K562 (cell line): ENCODE results near the gene OR5H15.

Experiments
- CTCF ChIP-seq, 3 experiments: IDR thresholded peaks in 2 of 3; conservative IDR thresholded peaks in 1 of 3; 2 replicates each; pipeline ENCODE4 v1.5.1; 2011 to 2012; ENCODE audit warnings: low read length in 3 of 3, mild to moderate bottlenecking in 3 of 3, control low read depth in 2 of 3, improper control_type of control experiment in 1 of 3, inconsistent platforms in 1 of 3, low read depth in 1 of 3, mixed read lengths in 1 of 3, moderate library complexity in 1 of 3; ENCODE audit not compliant: insufficient read depth in 2 of 3
- ELF1 ChIP-seq: fragments of 200-800 bp; sonication (Bioruptor generic); IDR thresholded peaks from 2 replicates; pipeline ENCODE4 v1.6.1; 2016; ENCODE audit warnings: missing genetic modification characterization, missing compliant biosample characterization
- EZH2 ChIP-seq: IDR thresholded peaks from 2 replicates; pipeline ENCODE4 v1.6.1; 2012; ENCODE audit warnings: low read depth, mild to moderate bottlenecking, inconsistent platforms, low read length, borderline replicate concordance
- FOXJ3 ChIP-seq: sonication (generic); formaldehyde crosslinking; IDR thresholded peaks from 2 replicates; pipeline ENCODE4 v1.4.0; 2020; ENCODE audit warnings: mild to moderate bottlenecking, missing genetic modification reagents
- GATA2 ChIP-seq: sonication (generic); formaldehyde crosslinking; IDR thresholded peaks from 2 replicates; pipeline ENCODE4 v1.4.0; 2020; ENCODE audit warnings: mild to moderate bottlenecking, missing genetic modification reagents
- HBP1 ChIP-seq: fragments of 450-650 bp; formaldehyde crosslinking; IDR thresholded peaks from 2 replicates; pipeline ENCODE4 v1.4.0; 2022; ENCODE audit warnings: missing genetic modification characterization
- KDM1A ChIP-seq, 2 experiments: fragments of 450-650 bp; IDR thresholded peaks; 2 replicates each; pipeline ENCODE4 v1.6.1; 2016; ENCODE audit warnings: mild to moderate bottlenecking in 2 of 2
- MXI1 ChIP-seq: IDR thresholded peaks from 2 replicates; pipeline ENCODE4 v1.6.1; 2011; ENCODE audit warnings: low read depth, mild to moderate bottlenecking, improper control_type of control experiment, low read length
- MYC ChIP-seq, 2 experiments: fragments of 250-450 bp in 1 of 2; sonication (Bioruptor Pico) in 1 of 2; IDR thresholded peaks; 2 replicates each; pipeline versions ENCODE4 v1.5.1 to v1.6.1; 2012 to 2021; ENCODE audit warnings: low read depth in 2 of 2, borderline replicate concordance in 1 of 2, improper control_type of control experiment in 1 of 2, low read length in 1 of 2, mild to moderate bottlenecking in 1 of 2, moderate library complexity in 1 of 2
- RCOR1 ChIP-seq, 2 experiments: IDR thresholded peaks; 2 replicates each; pipeline ENCODE4 v1.6.1; 2012; ENCODE audit warnings: low read depth in 2 of 2, low read length in 2 of 2, borderline replicate concordance in 1 of 2, improper control_type of control experiment in 1 of 2
- ZBTB40 ChIP-seq, 2 experiments: fragments of 450-650 bp in 1 of 2; sonication (generic) in 1 of 2; formaldehyde crosslinking in 1 of 2; IDR thresholded peaks; 2 replicates each; pipeline versions ENCODE4 v1.7.1 to v1.9.0; 2016 to 2022; ENCODE audit warnings: inconsistent platforms in 1 of 2, mild to moderate bottlenecking in 1 of 2, missing genetic modification reagents in 1 of 2
- ZNF184 ChIP-seq: sonication (generic); formaldehyde crosslinking; IDR thresholded peaks from 2 replicates; pipeline ENCODE4 v1.5.0; 2020; ENCODE audit warnings: missing genetic modification reagents
- TF ChIP-seq, protein P1 (sequence below): fragments of 450-650 bp; formaldehyde crosslinking; IDR thresholded peaks from 2 replicates; pipeline ENCODE4 v1.4.0; 2020; ENCODE audit warnings: mild to moderate bottlenecking, mixed read lengths

DNA sequence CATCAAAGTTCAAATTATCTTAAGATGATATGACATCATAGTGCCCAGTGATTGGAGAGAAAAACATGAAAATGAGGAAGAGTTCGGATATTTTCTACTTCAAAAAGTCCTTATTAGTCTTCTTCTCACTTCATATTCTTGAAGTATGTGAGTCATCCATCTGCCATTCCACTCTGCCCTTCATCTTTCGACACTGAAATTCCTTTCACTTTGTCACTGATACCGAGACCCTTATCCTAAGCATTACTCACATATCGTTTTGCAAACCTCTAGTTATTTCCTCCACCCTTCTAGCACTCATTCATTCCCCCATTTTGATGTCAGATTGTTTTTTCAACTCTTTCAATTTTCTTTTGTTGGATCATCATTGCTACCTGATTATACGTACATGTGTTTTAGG is 15.3 kb upstream of the OR5H15 start:
- no peak for TF ChIP-seq MXI1
- TF ChIP-seq, protein P1, sequence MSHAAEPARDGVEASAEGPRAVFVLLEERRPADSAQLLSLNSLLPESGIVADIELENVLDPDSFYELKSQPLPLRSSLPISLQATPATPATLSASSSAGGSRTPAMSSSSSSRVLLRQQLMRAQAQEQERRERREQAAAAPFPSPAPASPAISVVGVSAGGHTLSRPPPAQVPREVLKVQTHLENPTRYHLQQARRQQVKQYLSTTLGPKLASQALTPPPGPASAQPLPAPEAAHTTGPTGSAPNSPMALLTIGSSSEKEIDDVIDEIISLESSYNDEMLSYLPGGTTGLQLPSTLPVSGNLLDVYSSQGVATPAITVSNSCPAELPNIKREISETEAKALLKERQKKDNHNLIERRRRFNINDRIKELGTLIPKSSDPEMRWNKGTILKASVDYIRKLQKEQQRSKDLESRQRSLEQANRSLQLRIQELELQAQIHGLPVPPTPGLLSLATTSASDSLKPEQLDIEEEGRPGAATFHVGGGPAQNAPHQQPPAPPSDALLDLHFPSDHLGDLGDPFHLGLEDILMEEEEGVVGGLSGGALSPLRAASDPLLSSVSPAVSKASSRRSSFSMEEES (CRISPR knock-in tag), result no peak
- no peak for TF ChIP-seq FOXJ3
- TF ChIP-seq GATA2 (CRISPR knock-in tag), result no peak
- no peak for TF ChIP-seq CTCF (IDR thresholded peaks at IDR 0.05 in 2 of 3, conservative IDR thresholded peaks at IDR 0.05 in 1 of 3; ENCODE audit: insufficient read depth in 2 of 3, low read depth in 1 of 3, low read length in 3 of 3)
- TF ChIP-seq RCOR1 (IDR thresholded peaks at IDR 0.05; ENCODE audit: borderline replicate concordance in 1 of 2, low read depth in 2 of 2, low read length in 2 of 2), result no peak
- no peak for TF ChIP-seq ZBTB40 (IDR thresholded peaks at IDR 0.05)
- TF ChIP-seq ZBTB40 (CRISPR knock-in tag; IDR thresholded peaks at IDR 0.05), result no peak
- TF ChIP-seq EZH2, result no peak
- no peak for TF ChIP-seq MYC (IDR thresholded peaks at IDR 0.05; ENCODE audit: low read depth, low read length)
- TF ChIP-seq MYC (CRISPR knock-in tag; IDR thresholded peaks at IDR 0.05; ENCODE audit: borderline replicate concordance, low read depth), result no peak
- TF ChIP-seq KDM1A (IDR thresholded peaks at IDR 0.05), result no peak
- TF ChIP-seq HBP1 (CRISPR knock-in tag), result no peak
- TF ChIP-seq ELF1 (tag), result no peak
- no peak for TF ChIP-seq ZNF184 (CRISPR knock-in tag)
